GM18498 (cell line): ENCODE measurements around the gene TLE4.

ENCODE experiments used
- ATAC-seq: cut with Tn5 transposase; IDR thresholded peaks from one replicate; pipeline ENCODE4 v1.9.1; 2021; ENCODE audit warnings: mild to moderate bottlenecking, moderate library complexity; ENCODE audit not compliant: unreplicated experiment

TLE4 gene

GRCh38 chr9:79570448-79571308 lies 1.1 kb upstream of the TLE4 start:
- no peak for ATAC-seq

DNA sequence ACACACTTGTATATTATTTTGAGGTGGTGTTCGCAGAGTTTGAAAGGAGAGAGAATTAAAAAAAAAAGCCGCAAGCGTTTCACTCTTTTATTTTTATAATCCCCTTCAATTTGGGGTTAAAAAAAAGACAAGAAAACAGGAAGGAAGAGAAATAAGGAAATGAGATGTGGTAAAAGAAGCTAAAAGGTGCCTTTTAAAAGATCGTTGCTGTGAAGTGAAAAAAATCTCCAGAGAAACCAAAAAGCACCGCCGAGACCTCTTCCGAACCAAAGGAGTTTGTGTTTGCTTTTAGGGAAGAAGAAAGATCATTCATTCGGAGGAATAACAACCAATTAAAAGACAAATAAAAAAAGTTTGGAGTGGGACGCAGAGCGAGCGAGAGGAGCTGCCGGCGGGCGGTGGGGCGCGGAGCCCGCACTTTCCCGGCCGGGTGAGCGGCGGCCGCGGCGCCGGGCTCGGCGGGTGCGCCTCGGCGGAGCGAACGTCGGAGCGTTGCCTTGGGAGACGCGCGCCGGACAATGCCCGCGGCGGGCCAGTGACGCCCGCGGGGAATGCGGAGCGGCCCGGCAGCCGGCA lies 355 bp downstream of the TLE4 start:
- ATAC-seq, result peak; percentile 4

DNA sequence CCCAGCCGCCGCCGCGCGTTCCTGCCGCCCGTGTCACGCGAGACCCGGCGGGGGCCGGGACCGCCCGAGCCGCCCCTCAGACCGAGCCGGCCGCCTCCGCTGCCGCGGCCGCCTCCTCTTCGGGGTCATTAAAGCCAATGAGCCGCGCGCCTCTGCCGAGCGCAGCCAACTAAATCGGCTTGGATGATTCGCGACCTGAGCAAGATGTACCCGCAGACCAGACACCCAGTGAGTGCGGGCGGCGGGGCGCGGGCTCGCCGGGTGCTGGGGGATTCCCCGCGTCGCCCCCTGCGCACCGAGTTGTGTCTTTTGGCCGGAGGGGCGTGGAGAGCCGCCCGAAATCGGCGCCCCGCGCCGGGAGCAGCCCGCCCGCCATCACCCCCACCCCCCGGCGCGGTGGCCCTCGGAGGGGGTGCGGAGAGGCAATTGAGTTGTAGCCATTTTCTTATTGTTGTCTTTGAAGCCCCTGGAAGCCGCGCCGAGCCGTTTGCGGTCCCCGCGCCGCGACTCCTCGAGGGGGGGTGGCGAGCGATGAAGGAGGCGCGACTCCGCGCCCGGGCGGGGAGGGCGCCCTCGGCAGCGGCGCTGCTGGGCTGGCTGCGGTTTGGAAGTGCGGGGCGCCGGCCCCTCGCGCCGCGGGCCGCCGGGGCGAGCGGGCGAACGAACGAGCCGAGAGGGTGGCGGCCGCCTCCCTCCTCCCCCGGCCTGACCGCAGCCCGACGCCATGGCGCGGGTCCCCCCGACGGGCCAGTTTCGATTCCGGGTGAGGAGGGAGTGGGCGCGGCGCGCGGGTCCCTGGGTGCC lies 1.0 kb downstream of the TLE4 start:
- peak; percentile 1 for ATAC-seq

DNA sequence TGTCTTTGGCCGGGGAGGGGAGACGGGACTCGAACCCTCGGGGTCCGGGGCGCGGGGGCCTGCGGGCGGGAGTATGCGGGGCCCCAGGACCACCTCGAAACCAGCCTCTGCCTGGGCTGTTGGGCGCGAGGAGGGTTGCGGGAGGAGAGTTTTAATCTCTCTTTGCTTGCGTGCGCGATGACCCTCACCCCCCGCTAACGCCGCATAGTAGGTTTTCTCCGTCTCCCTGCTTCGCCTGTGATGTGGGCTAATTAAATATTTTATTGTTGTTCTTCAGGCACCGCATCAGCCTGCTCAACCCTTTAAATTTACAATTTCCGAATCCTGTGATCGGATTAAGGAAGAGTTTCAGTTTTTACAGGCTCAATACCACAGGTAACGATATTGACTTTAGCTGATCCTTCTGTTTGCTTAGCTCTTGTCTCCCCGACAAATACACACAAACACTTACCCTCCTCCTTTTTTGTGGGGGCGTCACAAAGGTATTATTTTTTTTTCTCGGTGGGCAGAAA lies 1.7 kb downstream of the TLE4 start:
- ATAC-seq, result no peak

DNA sequence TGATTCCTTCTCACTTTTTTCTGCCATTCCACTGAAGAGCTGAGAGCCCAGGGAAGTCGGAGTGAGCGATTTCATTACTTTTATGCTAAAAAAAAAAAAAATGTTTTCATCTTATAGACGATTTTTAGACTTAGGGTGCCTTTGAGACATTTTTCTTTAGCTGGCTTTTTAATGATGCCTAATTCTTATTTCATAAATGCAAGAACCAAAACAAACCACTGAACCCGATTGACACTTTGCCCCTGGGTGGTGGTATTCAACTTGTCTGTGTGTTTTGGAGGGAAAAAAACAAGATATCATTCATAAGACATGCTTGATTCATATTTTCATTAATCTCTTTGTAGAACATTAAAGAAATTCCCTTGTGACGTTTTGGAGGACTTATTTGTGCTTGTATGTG lies 2.4 kb downstream of the TLE4 start:
- ATAC-seq, result no peak

- ATAC-seq, result no peak
Measured at GRCh38 chr9:79574781-79575180, 3.0 kb downstream of the TLE4 start.

- no peak for ATAC-seq
Measured at GRCh38 chr9:79575547-79575946, 3.8 kb downstream of the TLE4 start.

DNA sequence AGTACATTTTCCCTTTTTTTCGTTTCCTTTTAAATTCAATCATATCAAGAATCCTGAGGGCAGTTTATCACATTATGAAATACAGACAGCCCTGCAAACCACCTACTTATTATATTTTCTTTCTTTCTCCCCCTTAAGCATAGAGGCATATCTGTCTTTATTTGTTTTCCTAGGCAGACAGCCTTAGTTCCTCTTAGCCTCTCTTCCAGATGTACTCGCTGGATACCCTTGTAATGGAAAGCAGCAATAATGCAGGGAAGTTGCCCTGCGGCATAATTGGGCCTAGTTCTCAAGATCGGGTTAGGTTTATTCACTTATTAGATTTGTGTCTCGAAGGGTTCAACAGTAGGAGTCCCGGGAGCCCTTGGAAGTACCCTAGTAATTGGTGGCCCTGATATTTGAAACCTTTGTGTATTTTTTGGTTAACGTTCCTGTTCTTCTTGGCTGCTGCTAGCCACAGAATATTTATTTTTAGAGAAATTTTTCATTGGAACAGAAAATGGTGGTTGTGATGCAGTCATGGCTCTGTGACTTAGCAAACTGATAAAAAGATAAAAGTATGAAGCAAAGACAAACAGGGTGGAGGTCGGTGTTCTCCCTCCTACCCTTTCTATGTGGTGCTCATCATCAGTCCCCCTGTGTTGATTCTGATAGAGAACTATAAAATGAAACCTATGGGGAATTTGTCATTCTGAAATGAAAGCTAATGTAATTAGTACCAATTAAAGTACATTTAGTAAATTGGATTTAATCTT lies 6.4 kb downstream of the TLE4 start:
- no peak for ATAC-seq

DNA sequence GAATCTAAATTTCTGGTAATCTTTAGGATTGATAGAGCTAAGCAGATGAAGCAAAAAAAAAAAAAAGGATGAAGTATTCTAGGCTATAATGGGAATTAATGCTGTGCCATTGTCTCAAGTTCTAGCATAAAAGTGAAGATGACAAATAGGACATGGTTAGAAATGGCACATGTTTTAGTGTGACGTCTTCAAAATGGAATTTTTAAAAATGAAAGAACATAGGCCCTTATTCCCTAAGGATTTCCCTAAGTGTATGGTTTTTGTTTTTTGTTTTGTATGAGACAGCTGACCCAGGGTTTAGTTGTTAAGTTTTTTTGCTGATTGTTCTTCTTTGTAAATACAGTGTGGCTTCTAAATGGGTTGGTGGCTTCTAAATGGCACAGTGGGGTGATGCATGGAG lies 7.1 kb downstream of the TLE4 start:
- ATAC-seq, result no peak

GRCh38 chr9:79579624-79580023 lies 7.9 kb downstream of the TLE4 start:
- no peak for ATAC-seq

DNA sequence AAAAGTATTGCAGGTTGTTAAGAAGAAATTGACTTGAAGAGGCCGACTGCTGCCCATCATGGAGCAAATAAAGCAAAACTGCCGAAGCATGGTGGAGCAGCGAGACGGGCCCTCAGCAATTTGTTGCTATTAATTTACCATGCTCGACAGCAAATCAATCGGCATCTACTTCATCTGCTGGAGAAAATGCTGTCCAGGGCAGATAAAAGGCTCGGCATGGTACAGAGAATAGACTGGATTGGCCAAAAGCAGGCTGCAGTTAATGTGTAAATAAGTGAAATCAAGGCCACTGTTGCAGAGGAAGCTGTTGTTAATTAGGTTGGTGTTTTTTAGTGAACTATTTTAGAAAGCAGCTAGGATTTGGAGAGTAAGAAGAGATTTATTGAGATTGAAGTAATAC lies 8.3 kb downstream of the TLE4 start:
- ATAC-seq, result no peak

GRCh38 chr9:79581388-79581787 lies 9.6 kb downstream of the TLE4 start:
- no peak for ATAC-seq

DNA sequence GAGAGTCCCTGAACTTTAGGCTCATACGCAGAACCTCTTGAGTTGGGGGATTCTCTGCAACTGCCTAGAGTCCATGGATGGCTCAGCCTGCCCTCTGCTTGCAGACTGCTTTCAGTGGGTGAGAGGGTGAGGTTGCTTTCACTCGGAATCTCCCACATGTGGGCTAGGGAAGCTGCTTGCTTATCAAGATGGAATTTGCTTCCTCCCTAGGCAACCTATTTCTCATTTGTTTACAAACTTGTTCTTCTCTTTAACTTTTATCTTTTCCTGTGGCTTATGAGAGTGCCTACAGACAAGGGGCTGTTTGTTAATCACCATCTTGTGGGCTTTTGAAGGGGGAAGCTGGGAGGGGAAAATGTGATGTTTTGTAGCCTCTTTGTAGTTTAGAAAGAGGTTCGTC lies 10.0 kb downstream of the TLE4 start:
- no peak for ATAC-seq

DNA sequence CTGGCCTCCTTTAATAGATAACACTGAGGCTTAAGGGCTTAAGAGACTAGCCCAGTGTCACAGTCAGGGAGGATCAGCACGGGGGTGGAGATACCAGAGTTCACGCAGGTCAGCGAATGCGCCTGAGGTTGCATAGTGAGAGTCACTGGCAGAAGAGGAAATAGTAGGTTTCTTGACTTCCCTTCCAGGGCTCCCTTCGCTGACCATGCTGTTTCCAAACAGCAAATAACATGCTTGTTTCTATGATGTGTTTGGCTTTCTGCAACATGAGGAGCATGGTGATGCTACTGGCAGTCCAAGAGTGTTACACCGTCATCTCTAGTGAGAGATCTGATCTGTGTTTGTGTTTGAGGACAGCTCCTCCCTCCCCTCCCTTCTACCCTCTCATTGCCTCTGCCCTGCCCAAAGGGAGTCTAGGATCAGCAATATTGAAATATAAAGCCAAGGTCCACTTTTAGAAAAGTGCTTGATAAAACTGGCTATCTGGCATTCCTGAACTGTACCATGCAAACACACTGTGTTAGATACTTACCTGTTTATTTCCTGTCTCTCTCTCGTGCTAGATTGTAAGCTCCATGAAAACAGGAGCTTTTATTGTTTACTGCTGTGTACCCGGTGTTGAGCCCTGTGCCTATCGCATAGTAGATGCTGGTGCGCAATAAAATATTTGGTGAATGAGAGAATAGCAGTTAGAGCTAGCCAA lies 12.3 kb downstream of the TLE4 start:
- ATAC-seq, result peak; percentile 82

DNA sequence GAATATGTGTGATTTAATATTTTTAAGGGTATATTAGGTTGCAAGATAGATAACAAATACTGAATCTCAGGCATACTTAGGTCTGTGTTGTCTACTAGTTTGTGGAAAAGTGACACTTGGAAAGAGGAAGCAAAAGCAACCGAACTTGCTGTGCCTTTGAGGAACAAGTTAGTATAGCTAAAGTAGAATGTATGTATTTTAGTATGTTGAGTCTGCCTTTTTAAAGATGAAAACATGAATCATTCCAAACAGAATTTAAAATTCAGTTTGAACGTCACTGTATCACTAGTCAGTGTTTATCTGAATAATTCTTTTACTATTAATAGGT lies 12.9 kb downstream of the TLE4 start:
- ATAC-seq, result no peak

- ATAC-seq, result no peak
Measured at GRCh38 chr9:79588488-79589223, 16.9 kb downstream of the TLE4 start.

DNA sequence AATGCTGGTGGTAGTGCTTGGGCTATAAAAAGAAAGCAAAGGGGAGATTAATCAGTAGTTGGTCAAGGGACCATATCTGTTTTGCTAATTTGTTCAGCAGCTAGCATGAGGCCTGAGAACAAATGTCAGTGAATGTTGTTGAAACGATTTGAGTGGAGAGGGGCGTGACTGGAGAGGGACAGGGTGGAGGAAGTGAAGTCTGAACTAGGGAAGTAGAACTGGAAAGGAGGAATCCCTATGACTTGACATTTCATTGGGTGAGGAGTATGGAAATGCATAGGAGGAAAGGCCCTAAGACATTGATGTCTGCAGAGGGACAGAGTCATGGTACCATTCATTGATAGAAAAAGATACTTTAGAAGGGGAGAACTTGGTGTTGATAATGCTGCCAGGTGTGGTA lies 19.7 kb downstream of the TLE4 start:
- ATAC-seq, result no peak

DNA sequence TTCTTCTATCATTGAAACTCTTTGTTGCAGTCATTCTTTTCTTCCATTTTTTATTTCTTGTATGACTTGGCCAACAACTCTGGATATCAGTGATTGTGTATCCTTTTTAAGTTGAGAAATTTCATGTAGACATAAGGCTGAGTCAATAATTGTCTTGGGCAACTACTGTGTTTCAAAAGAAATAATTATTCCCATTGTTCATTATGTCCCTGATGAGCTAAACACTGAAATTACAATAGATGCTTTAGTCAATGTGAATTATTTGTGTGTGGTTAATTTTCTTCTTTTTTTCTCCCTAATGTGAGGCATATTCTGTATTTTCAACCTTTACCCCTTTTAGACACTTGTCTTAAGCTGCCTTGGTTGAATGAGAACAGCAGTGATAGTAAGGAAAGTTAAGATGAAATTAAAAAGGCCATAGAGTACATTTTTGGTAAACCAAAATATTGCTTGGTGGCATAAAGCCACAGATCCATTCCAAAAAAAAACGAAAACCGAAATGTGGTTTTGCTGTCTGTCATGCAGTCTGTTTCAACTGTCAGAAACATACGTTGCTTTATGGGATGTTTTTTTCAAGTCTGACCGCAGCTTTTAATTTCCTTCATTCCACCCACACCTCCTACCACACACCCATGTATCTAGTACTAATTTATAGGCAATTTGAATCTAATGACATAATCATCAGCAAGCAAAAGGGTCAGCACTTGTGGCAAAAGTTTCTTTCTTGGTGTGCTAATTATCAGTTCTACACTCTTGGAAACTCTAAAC lies 21.1 kb downstream of the TLE4 start:
- peak; percentile 54 for ATAC-seq
